HG02678 (cell line): ENCODE results near the gene USP6.
"Not testable (repeated sequence)": the region's sequence is repeated elsewhere in the genome, so short reads cannot be mapped to it uniquely, and the experiment has no call there.

Source experiments
- ATAC-seq: cut with Tn5 transposase; IDR thresholded peaks from one replicate; pipeline ENCODE4 v1.9.1; 2021; ENCODE audit warnings: mild to moderate bottlenecking, moderate library complexity; ENCODE audit not compliant: unreplicated experiment

Gene USP6

DNA sequence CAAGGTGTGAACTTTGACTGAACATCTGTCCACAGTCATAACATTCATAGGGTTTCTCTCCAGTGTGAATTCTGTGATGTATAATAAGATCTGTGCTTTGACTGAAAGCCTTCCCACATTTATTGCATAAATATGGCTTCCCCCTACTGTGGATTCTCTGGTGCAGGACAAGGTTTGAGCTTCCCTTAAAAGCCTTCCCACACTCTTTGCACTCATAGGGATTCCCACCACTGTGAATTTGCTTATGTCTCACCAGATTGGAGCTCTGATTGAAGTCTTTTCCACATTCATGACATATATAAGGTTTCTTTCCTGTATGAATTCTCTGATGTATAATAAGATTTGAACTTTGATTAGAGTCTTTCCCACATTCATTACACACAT is 67.6 kb downstream of the USP6 start:
- ATAC-seq: no peak

DNA sequence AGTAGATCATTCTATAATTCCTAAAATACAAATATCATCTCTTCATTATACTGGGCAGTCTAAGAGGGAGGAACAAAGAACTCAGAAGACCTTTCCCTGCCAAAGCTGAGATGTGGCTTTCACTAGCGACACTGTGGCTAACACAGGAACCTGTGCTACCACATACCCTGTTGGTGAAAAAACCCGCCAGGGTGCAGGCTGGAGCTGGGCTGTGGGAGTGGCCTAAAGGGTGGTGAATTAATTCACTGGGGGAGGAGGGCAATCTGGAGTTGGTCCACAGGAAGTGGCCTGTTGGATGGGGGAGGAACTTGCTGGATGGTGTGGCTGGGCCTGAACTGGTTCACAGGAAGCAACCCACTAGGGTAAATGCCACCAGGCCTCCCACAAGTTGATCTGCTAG is 68.5 kb downstream of the USP6 start:
- no peak for ATAC-seq

GRCh38 chr17:5191541-5192417 is 75.9 kb downstream of the USP6 start, which contains the start of gene ZNF594:
Gene ZNF594 (minus strand): TSS chr17:5191868. CDS start chr17:5184256, 7,612 bp downstream.
- peak; percentile 97 for ATAC-seq

DNA sequence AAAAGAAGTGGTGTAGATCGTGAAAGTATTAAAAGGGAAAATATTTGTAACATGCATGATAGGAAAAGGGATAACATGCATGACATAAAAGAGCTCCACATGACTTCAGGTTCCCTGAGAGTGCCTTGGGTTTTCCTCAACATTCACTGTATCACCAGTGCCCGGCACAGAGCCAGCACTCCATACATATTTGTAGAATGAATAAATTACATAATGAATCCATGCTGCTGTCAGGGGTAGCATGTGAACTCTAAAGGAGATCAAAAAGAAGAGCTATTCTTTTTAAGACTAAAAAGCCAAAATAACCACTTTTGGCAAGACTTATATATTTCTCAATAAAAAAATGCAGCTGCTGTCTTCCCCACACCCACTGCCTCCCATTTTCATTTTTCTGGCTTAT is 78.5 kb downstream of the USP6 start:
- ATAC-seq: no peak

- no peak for ATAC-seq
Measured at GRCh38 chr17:5198472-5198871, 82.6 kb downstream of the USP6 start.

GRCh38 chr17:5200360-5200759 is 84.5 kb downstream of the USP6 start:
- no peak for ATAC-seq

- no peak for ATAC-seq
Measured at GRCh38 chr17:5201011-5201410, 85.2 kb downstream of the USP6 start.

DNA sequence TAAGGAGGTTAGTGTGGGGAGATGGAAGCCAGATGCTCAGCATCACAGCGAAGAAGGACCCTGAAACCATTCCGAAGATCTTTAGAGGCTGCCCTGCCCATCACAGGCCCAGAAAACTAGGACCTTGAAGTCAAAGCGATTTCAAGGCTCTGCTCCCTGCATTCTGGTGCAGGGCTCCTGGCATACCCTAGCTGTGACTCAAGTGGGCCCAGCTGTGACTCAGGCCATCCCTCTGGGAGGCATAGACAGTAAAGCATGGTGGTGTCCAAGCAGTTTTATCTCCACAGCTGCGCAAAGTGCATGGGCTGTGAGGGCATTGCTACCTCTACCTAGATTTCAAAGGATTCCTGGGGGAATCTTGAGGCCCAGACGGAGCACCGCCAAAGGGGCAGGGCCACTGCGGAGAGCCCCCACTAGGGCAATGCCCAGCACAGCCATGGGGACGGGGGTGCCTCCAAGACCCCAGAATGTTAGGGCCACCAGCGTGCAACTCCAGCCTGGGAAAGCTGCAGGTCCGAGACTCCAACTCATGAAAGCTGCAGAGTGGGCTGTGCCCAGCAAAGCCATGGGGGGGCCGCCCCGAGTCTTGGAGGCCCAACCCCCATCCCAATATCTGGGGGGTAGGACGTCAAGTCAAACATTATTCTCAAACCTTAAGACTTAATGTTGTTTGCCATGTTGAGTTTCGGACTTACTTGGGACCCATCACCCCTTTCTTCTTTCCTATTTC is 87.5 kb downstream of the USP6 start:
- ATAC-seq: no peak

- ATAC-seq: no peak
Measured at GRCh38 chr17:5203908-5204294, 88.1 kb downstream of the USP6 start.

GRCh38 chr17:5209396-5209795 is 93.6 kb downstream of the USP6 start:
- ATAC-seq: no peak

- ATAC-seq: no peak
Measured at GRCh38 chr17:5210091-5210490, 94.3 kb downstream of the USP6 start.

- peak; percentile 44 for ATAC-seq
Measured at GRCh38 chr17:5210614-5211252, 94.9 kb downstream of the USP6 start.

DNA sequence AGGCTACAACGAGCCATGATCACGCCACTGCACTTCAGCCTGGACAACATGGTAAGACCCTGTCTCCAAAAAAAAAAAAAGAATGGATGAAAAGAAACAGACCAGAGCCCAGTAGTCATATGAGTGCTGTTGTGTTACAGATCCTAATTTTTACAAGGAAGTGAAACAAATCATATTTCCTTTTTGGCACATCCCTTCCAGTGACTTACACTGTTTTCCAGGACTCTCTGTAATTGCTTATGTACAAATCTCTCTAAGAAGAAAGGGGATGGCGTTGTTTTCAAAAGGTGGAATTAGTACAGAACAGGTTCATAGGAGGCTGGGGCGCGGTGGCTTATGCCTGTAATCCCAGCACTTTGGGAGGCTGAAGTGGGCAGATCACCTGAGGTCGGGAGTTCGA is 95.6 kb downstream of the USP6 start:
- ATAC-seq: no peak

GRCh38 chr17:5217562-5217961 is 101.7 kb downstream of the USP6 start:
- not testable (repeated sequence) for ATAC-seq

- no peak for ATAC-seq
Measured at GRCh38 chr17:5219536-5219935, 103.7 kb downstream of the USP6 start.

- no peak for ATAC-seq
Measured at GRCh38 chr17:5220074-5220473, 104.2 kb downstream of the USP6 start.

DNA sequence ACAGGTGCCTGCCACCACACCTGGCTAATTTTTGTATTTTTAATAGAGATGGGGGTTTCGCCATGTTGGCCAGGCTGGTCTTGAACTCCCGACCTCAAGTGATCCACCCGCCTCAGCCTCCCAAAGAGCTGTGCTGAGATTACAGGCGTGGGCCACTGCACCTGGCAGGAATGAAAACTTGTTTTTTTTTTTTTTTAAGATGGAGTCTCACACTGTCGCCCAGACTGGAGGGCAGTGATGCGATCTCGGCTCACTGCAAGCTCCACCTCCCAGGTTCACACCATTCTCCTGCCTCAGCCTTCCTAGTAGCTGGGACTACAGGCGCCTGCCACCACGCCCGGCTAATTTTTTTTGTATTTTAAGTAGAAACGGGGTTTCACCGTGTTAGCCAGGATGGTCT is 106.1 kb downstream of the USP6 start:
- not testable (repeated sequence) for ATAC-seq
